ENCODE measurements around the gene CRIP2.
A peak's percentile ranks its signal among the peaks of the same experiment; 100 is the strongest.

The CRIP2 gene

GRCh38 chr14:105488781-105489541, 14.3 kb downstream of the CRIP2 start:
- DNase-seq, result peak in 1 of 2 donors; percentile 43

GRCh38 chr14:105489542-105490266, 15.1 kb downstream of the CRIP2 start:
- peak; percentile 91 to 92 for DNase-seq

- DNase-seq, result no peak
These were observed 15.6 kb downstream of the CRIP2 start for GRCh38 chr14:105490267-105490571.

- DNase-seq, result peak; percentile 100
These were observed 16.1 kb downstream of the CRIP2 start, which contains the start of gene TEDC1 for GRCh38 chr14:105490572-105491365. Gene TEDC1 (plus strand): TSS chr14:105491246. CDS start chr14:105491376, 130 bp downstream.

GRCh38 chr14:105491366-105491973, 16.8 kb downstream of the CRIP2 start:
- DNase-seq, result peak; percentile 89 to 92

GRCh38 chr14:105492031-105492970, 17.7 kb downstream of the CRIP2 start:
- no peak for DNase-seq

- DNase-seq, result peak in 1 of 2 donors; percentile 30
These were observed 18.6 kb downstream of the CRIP2 start for GRCh38 chr14:105492971-105493871.

GRCh38 chr14:105493921-105494605, 19.4 kb downstream of the CRIP2 start:
- DNase-seq, result peak; percentile 11 to 32

GRCh38 chr14:105494606-105494929, 19.9 kb downstream of the CRIP2 start:
- DNase-seq, result peak in 1 of 2 donors; percentile 10

- DNase-seq, result no peak
These were observed 20.7 kb downstream of the CRIP2 start for GRCh38 chr14:105495101-105495989.

- DNase-seq, result no peak
These were observed 21.6 kb downstream of the CRIP2 start for GRCh38 chr14:105495990-105496830.

- DNase-seq, result no peak
These were observed 22.4 kb downstream of the CRIP2 start for GRCh38 chr14:105496831-105497591.

GRCh38 chr14:105497671-105498429, 23.2 kb downstream of the CRIP2 start:
- no peak for DNase-seq

- no peak for DNase-seq
These were observed 24.0 kb downstream of the CRIP2 start for GRCh38 chr14:105498430-105499255.

- DNase-seq, result no peak
These were observed 24.8 kb downstream of the CRIP2 start for GRCh38 chr14:105499256-105500035.

All from CD4-positive, alpha-beta T cell treated with Interleukin-4 for 1 hour (primary cell).